GM12892 (cell line): Measurements from ENCODE around the gene FCN2.
A peak's percentile ranks its signal among the peaks of the same experiment; 100 is the strongest.
"Not testable (repeated sequence)": the region's sequence is repeated elsewhere in the genome, so short reads cannot be mapped to it uniquely, and the experiment has no call there.

Source experiments
- DNase-seq: peaks from one replicate; pipeline ENCODE4 v3.0.0; 2011; ENCODE audit not compliant: insufficient read length
- FAIRE-seq: peaks from 2 replicates; lab custom pipeline; 2011; peaks lifted over from hg19 to GRCh38; lab: Jason Lieb, UNC
- POLR2A ChIP-seq: IDR thresholded peaks from 2 replicates; pipeline ENCODE4 v1.6.1; 2011; ENCODE audit warnings: low read depth, low read length, control low read depth
- POLR2AphosphoS5 ChIP-seq: IDR thresholded peaks from 2 replicates; pipeline ENCODE4 v1.6.1; 2011; ENCODE audit warnings: low read depth, low read length, control low read depth
- TAF1 ChIP-seq: IDR thresholded peaks from 2 replicates; pipeline ENCODE4 v1.6.1; 2011; ENCODE audit warnings: low read depth, mild to moderate bottlenecking, control low read depth, low read length, borderline replicate concordance

FCN2 gene

DNA sequence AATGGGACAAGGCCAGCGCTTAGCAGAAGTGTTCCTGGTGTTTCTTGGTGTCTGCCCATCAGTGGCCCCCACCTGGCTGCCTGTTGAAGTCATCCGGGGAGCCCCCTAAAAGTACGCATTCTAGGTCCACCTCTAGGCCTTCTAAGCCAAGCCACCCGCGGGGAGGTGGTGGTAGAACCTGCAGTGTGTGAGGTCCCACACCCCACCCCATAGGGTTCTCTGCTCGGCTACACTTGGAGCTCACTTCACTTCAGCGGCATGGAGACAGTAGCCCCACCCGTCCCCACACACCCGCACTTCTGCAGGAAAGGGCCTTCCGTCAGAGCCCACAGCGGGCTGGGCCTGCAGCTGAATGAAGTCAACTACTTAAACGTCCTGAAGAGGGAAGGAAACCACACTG is 29.6 kb upstream of the FCN2 start:
- FAIRE-seq (no peak), DNase-seq (no peak)
- TF ChIP-seq POLR2AphosphoS5 = no peak
- no peak for TF ChIP-seq TAF1
- no peak for TF ChIP-seq POLR2A

DNA sequence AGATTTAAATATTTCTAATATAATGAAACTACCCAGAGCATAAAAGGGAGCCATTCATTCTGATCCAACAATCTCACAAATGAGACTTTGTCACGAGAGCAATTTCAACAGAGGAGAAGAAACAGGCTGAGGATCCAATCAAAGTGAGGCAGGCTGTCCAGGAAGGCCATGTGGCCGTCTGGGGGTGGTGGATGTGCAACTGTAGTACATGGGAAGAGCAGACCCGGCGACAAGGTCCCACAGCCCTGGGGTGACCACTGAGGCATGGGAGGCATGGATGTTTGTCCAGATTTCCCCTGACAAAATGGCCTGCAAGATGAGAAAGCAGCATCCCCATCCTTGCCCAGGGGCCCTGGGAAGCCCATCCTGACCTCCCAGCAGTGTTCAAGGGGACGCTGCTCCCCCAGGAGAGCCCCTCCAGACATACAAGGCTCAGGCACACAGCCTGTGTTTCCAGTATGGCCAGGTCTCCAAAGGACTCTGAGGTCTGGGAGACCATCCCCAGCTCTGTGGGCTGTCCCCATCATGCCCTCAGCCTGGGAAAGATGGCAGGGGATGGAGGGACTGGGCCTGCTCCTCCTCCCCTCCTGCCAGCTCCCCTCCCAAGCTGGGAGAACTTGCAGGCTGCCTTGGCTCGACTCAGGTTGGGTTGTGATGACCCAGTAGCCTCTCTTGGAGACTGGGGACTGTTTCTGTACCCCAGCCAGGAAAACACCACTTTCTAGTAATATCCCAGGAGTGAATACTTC is 27.5 kb upstream of the FCN2 start:
- DNase-seq (no peak), FAIRE-seq (no peak)
- no peak for TF ChIP-seq POLR2A
- TF ChIP-seq TAF1 = no peak
- TF ChIP-seq POLR2AphosphoS5 = no peak

DNA sequence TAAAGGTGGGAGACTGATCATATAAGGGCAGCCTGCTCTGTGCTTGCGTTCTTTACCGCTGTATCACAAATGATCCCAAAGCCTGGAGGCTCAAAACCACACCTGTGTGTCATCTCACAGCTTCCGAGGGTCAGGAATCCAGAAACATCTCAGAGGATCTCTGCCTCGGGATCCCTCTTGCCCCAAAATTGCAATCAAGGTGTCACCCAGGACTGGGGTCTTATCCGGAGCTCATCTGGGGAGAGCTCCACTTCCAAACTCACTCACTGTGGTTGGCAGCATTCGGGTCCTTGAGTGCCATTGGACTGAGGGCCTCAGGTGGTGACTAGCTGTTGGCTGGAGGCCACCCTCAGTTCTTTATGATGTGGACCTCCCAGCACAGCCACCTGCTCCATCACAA is 26.7 kb upstream of the FCN2 start:
- TF ChIP-seq TAF1 (no peak), POLR2A (no peak), POLR2AphosphoS5 (no peak)
- no peak for FAIRE-seq

DNA sequence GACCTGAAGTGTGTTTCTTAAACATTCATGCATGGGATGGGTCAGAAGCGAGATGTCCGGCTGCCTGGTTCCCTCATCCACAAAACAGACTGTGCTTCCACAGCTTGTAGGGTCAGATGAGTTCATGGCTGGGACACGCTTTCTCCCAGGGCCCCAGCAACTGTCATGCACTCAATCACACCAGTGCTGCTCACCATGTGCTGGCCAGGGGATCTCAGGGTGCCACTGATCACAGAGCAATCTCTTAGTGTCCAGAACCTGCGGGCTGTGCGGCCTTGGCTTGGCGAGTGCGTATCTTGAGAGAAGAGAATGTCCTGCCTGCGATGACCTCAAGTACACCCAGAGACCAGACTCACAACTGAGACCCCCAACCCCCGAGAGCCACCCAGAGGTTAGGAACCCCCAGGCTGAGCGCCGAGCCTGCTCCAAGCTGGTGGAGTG is 26.0 kb upstream of the FCN2 start:
- DNase-seq = no peak
- FAIRE-seq = no peak
- TF ChIP-seq TAF1 = no peak
- no peak for TF ChIP-seq POLR2AphosphoS5

More for the DNA sequence above, 26.7 kb upstream of the FCN2 start:
- peak; percentile 10 for DNase-seq

DNA sequence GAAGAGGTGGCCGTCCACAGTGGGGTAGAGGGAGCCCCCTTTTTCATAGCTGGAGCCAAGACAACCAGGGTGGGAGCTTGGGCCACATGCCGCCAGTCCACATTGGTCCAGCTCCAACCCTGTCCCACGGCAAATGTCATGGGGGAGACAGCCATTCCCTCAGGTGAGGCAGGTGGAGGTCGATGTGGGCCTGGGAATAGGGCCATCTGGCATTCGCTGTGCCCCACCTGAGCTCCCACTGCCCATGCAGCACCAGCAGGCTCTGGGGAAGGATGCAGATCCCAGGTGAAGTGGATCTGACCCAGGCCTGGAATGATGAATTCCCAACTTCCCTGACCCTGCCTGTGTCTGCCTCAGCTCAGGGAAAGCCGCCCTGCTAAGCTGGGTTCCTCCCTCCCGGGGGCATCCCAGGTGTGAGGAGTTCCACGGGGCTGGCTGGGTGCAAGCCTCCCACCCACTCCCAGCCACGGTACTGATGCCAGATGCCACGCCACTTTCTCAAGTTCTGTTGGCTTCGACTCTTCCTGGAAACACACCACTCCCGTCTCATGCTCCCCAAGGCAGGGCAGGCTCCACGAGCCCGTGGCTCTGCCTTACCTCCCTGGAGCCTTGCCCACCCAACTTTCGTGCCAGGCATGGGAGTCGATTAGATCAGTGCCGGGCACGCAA is 25.2 kb upstream of the FCN2 start:
- DNase-seq = peak; percentile 6
- FAIRE-seq = no peak
- TF ChIP-seq TAF1 = no peak
- no peak for TF ChIP-seq POLR2A
- TF ChIP-seq POLR2AphosphoS5 = no peak

GRCh38 chr9:134855900-134856377 is 24.7 kb upstream of the FCN2 start:
- FAIRE-seq (no peak), DNase-seq (no peak)
- TF ChIP-seq POLR2AphosphoS5 (no peak), TAF1 (no peak), POLR2A (no peak)

DNA sequence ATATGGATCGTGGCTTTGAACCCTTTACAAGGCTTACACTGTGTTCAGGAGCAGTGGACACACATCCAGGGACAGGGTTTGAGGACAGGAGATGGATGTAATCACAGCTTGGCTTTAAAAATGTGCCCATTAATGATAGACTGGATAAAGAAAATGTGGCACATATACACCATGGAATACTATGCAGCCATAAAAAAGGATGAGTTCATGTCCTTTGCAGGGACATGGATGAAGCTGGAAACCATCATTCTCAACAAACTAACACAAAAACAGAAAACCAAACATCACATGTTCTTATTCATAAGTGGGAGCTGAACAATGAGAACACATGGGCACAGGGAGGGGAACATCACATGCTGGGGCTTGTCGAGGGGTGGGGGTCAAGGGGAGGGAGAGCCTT is 23.2 kb upstream of the FCN2 start:
- not testable (repeated sequence) for FAIRE-seq, DNase-seq

DNA sequence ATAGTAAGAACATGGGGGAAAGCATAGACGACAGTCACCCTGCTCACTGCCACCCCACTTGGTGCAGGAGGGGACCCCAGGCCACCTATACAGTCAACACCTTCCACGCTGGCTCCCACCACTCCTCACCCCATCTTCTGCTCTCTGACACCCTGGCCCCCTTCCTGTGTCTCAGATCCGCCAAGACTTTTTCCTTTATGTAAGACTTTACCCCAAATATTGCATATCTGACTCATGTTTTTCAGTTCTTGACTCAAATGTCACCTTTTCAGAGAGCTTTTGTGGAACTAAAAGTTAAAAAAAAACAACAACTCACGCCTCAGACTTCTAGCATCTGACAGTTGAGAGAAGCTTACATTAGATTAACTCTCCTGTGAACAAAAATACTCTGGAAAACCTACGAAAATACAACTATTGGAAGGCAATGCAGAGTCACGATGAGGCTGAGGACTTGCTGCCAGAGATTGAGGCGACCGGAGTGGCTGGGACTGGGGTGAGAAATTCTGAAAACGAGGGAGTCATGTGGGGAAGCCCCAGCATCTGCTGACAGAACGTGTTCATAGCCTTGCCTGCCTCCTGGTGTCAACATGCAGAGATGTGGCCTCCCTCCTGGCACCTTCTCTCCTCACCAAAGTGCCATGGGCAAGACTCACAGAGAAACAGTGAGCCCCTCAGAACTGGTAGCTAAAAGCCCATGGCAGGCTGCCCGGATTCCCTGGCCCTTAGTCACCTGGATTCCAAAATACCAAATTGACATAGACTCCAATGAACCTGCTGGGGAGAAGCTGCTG is 22.4 kb upstream of the FCN2 start:
- TF ChIP-seq TAF1 (no peak), POLR2AphosphoS5 (peak; percentile 27; the same call in 1 of the 2 replicates)
- DNase-seq (peak; percentile 56), FAIRE-seq (peak; percentile 21)

DNA sequence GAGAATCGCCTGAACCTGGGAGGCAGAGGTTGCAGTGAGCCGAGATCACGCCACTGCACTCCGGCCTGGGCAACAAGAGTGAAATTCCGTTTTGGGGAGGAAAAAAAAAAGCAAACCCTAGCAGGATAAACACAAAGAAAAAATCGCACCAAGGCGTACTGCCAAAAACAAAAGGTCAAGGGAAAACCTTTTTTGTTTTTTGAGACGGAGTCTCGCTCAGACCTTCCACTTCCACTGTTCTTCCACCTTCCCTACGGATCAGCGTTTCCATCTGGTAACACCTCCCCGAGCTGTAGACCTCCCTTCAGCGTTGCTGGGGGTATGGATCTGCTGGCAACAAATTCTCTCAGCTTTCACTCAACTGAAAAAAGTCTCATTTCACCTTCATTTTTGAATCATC is 20.1 kb upstream of the FCN2 start:
- FAIRE-seq = no peak
- no peak for DNase-seq
- no peak for TF ChIP-seq TAF1

GRCh38 chr9:134861595-134862334 is 18.8 kb upstream of the FCN2 start:
- DNase-seq (no peak), FAIRE-seq (no peak)
- no peak for TF ChIP-seq POLR2A
- TF ChIP-seq TAF1 = no peak
- no peak for TF ChIP-seq POLR2AphosphoS5

- FAIRE-seq (no peak), DNase-seq (no peak)
- TF ChIP-seq TAF1 (no peak), POLR2A (no peak), POLR2AphosphoS5 (no peak)
Measured at GRCh38 chr9:134863306-134863902, 17.2 kb upstream of the FCN2 start.
